Measurements from ENCODE around the gene SLC33A1.
"Not testable (repeated sequence)": the region's sequence is repeated elsewhere in the genome, so short reads cannot be mapped to it uniquely, and the experiment has no call there.

Gene SLC33A1

DNA sequence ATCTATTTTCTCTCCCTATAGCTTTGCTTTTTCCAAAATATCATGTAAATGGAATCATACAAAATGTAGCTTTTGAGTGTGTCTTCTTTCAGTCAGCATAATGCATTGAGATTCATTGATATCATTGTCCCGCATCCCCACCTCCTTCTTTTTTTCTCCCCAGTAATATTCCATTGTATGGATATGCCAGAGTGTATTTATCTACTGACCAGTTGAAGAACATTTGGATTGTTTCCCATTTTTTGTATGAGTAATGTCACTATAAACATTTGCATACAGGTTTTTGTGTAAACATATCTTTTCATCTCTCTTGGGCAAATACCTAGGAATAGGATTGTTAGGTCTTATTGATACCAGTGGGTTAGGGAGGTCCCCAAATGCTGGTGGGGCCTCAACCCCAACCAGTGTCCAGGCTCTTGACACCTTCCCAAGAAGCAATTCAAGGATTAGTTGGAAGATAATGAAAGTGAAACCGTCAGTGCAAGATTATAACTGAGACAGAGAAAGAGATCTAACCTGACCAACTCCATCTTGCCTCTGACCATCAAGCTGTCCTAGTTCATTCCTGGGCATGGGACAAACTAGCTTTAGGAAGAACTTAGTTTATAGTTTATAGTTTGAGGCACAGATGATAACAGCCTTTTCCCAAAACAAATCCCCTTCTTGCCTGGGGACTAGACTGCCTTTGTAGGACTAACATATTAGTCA, 7.4 kb upstream of the SLC33A1 start:
- no peak for DNase-seq

DNA sequence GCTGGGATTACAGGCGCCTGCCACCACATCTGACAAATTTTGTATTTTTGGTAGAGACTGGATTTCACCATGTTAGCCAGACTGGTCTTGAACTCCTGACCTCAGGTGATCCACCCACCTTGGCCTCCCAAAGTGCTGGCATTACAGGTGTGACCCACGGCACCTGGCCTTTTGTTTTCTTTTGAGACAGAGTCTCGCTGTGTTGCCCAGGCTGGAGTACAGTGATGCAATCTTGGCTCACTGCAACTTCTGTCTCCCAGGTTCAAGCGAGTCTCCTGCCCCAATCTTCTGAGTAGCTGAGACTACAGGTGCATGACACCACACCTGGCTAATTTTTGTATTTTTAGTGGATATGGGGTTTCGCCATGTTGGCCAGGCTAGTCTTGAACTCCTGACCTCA, 6.2 kb upstream of the SLC33A1 start:
- DNase-seq = not testable (repeated sequence)

DNA sequence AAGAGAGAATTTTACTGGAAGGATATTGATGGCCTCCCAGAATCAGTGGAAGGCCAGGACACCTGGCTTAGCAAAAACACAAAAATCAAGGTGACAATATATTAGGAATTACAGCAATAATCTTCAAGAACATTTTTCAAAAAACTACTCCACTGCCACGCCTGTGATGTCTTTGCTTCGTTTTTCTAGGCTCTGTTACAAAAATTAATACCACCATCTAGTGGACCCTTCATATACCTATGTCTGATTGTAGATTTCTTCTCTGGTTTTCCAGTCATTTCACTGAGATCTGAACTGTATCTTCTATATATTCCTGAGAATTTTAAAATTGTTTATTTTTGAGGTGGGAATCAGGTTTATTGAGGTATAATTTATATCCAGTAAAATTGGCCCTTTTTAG, 5.6 kb upstream of the SLC33A1 start:
- DNase-seq = no peak

DNA sequence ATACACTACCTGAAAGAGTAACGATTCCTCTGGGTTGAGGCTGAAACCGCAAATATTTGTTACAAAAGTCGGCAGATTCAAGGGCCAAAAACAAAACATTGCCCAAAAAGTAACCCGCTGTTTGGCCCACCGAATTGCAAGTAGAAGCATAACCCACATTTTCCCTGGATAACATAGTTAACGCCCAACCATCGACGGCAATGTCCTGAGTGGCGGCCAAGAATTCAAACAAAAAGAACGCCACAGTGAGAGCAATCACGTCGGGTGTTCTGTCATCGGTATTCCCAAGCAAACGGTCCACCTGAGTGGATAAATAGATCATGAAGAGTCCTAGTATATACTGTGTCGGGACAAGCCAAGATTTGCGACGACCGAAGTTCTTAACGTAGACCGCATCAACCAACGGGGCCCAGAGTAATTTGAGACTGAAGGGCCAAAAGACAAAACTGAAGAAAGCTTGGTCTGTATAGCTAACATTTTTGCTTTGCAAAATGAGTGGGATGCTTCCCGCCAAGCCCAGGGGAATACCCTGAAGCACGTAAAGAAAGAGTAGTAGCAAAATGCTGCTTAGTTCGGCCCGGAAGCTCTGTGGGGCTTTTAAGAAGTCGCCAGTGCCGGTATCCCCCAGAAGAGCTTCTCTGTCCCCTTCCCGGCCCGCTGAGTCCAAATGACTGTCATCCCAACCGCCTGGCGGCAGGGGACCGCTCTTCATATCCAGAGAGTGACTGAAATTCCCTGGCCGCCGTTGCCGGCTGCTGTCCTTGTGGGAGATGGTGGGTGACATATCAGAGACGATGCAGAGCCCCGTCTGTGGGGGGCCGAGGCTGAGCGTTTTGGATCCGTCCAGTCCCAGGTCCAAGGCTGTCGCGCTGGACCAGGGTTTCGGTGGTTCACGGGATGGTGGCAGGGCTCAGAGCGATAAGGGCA, 750 bp downstream of the SLC33A1 start:
- no peak for DNase-seq

DNA sequence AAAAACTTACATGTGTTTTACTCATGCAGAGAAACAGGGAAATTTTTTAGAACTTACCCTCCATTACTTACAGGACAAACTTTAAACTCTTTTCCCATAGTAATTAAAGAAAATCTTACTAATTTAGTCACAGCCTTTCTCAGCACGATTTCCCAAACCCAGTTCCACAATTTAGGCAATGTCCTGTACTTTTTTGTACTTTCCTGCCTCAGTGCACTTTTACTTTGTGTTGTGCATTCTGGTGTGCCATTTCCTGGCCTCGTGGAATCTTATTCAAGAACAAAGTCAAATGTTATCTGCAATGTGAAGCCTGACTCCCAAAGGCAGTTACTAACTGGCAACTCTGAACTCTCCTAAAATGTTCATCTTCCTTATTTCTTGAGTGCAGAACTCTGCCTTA, 1.9 kb downstream of the SLC33A1 start:
- DNase-seq = no peak

DNA sequence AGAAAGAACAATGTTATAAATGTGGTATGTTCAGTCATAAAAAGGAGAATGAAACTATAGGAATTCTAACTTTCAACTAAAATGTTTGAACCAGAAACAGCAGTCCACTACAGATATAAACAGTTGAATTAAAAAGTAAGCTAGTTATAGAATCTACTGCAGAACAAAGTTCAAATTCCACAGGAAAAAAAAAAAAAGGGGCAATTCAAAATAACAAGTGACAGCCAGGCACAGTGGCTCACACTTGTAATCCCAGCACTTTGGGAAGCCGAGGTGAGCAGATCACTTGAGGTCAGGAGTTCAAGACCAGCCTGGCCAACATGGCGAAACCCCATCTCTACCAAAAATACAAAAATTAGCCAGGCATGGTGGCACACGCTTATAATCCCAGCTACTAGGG, 4.8 kb downstream of the SLC33A1 start:
- not testable (repeated sequence) for DNase-seq

DNA sequence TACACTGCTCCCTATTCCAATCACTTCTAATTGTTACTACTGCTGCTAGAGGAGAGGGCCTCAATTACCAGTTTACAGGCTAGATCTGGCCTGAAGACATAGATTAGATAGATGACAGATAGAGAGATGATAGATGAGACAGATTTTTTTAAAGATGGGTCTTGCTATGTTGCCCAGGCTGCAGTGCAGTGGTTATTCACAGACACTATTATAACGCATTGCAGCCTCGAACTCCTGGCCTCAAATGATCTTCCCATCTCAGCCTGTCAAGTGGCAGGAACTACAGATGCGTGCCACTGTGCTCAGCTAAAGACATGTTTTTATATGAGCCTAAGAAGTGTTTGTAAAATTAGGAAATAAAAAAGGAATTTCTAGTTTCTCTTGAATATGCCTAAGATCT, 6.2 kb downstream of the SLC33A1 start:
- DNase-seq = no peak

DNA sequence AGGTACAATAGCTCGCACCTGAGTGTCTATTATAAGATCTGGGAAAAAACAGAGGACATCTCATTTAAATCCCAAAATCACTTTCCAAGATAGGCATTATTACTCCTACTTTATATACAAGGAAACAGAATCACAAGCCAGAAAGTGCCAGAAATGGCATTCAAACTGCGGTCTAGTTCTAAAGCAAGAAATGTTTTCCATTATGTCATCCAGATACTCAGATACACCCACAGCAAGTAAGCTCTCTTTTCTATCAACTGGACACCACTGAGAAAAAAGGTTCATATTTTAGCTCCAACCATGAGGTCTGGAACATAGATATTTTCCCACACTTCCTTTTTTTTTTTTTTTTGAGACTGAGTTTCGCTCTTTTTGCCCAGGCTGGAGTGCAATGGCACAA, 8.1 kb downstream of the SLC33A1 start:
- DNase-seq = no peak

DNA sequence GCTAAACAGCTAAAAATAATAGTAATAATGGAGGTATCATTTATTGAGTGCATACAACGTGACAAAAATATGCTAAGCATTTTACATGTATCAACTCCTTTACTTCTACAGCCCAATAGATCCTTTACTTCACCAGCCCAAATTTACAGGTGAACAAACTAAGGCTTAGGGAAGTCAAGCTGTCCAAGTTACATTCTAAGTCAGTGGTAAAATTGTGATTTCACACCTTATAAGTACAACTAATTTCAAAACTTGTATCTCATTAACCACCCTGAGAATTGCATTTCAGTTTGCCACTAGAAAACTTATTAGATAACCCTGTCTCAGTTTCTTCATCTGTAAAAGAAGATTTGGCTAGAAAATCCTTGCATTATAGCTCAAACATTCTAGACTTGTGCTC, 10.7 kb downstream of the SLC33A1 start:
- DNase-seq = no peak

DNA sequence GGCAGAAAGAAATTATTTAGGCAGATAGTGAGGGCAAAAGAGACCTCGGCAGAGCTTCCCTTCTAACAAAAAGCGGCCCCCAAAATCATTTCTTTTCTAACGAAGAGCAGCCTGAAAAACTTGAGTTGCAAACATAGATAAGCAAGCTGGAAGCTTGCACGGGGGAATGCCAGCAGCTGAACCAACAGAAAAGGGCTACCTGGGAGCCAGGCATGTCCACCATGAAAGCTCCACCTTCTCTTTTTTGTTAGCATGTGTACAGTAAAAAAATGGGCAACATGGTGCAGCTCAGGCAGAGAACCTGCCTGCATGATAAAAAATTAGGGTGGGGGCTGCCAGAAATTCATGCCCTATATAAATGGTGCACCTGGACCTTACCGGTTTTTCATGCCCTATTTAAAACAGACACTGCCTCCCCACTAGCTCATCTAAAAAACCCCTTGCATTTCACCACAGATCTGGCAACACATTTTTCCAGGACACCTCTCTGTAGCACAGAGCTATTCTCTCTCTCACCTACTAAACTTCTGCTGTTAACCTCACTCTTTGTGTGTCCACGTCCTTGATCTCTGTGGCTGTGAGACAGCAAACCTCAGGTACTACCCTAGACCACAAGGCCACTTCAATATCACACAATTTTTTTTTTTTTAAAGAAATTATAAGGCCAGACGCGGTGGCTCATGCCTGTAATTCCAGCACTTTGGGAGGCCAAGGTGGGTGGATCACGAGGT, 18.7 kb downstream of the SLC33A1 start:
- no peak for DNase-seq

DNA sequence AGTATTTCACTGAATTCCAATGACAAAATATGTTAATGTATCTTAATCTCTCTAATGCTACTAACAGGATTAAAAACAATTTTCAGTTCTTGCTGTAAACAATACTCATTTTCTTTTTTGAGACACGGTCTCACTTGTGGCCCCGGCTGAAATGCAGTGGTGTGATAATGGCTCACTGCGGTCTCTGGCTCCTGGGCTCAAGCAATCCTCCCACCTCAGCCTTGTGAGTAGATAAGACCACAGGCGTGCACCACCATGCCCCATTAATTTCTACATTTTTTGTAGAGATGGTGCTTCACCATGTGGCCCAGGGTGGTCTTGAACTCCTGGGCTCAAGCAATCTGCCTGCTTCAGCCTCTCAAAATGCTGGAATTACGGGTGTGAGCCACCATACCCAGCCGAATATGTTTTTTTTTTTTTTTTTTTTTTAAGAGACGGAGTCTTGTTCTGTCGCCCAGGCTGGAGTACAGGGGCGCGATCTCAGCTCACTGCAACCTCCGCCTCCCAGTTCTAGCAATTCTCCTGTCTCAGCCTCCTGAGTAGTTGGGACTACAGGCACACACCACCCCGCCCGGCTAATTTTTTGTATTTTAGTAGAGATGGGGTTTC, 25.6 kb downstream of the SLC33A1 start:
- not testable (repeated sequence) for DNase-seq

DNA sequence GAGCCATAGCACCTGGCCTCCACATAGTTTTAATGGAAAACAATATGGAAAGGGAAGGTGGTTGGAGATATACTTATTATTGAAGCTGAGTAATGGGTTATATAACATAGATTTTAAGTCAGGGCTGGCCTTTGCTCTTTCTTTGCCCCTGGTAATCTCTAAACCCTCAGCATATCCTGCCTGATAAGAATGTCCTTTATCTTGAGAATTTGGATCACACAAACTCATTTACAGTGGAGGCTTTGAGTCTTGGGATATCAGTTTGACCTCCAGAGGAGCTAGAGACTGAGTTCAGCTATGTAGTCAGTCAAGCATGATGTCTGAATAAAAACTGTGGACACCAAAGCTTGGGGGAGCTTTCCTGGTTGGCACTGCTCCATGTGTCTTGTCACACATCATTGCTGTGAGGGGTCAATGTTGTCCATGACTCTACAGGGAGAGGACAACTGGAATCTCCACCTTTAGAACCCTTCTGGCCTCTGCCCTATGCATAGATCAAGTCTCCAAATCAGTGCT, 39.1 kb downstream of the SLC33A1 start:
- no peak for DNase-seq

DNA sequence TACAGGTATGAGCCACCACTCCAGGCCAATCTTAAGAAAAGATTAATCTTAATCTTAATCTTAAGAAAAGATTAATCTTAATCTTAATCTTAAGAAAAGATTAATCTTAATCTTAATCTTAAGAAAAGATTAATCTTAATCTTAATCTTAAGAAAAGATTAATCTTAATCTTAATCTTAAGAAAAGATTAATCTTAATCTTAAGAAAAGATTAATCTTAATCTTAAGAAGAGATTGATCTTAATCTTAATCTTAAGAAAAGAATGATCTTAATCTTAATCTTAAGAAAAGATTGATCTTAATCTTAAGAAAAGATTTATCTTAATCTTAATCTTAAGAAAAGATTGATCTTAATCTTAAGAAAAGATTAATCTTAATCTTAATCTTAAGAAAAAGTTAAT, 41.0 kb downstream of the SLC33A1 start:
- DNase-seq = not testable (repeated sequence)

DNA sequence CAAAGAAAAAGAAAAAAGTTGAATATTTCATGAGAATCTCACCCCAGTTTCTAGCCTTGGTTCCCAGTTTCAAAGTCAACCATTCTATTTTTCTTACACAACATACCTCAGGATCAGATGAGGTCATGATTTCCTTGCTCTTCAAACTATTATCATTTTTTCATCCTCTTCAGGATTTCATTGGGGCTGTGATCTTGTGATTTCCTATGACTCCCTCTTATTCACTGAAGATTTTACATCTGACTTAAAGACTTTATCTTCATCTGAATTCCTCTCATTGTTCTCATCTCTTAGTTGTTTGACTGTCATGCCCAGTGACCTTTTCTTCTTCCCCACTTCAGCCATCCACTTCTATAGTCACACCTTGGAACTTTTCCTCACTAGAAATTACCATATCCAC, 45.0 kb downstream of the SLC33A1 start:
- DNase-seq = no peak

DNA sequence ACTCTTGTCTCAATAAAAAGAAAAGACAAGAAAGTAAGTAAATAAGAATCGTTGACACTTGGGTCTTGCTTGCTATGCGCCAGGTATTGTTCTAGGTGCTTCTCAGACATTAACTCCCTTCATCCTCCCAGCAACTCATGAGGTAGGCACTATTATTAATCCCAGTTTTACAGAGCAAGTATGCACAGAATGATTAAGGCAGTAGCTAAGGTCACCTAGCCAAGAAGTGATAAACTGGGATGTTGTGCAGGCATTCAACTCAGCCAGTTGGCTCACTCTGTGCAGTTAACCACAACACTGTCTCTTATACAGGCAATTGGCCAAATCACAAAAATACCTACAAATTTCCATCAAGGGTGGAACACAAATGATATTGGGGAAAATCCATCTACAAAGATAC, 46.4 kb downstream of the SLC33A1 start:
- no peak for DNase-seq

DNA sequence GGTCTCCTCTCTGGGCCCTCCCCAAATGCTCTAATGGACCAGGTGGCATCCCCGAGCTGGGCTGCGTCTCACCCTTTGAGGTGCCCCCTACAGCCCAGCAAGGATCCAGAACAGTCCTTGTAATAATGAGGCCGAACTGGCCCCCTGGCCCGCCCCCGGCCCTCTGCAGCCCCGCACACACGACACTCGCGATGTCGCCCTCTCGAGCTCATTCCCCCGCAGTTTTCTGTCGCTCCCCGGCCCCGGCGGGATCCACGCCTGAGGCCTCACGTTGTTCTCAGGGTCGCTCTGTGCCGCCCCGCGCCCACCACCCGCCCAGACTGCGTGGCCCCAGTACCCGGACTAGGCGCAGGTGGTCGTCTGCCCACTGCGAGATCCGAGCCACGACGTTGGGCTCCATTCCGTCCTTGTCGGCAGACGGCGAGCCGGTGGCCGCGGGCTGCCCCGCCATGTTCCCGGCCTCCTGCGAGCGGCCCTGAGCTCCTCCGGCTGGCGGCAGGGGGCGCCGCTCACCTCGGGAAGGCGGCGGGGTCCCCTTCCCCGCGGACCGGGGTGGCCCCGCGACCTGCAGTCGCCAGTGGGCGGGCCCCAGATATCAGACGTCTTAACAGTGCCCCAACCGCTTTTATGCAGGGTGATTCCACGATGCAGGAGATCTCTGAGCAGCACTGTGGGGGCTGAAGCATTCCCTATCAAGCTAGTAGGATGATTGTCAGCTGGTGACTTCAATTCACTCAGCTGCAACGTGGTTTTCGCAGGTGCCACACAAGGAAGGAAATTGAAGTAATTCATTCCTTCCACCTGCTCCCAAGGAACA, 48.2 kb downstream of the SLC33A1 start, which contains the start of gene C3orf33:
C3orf33 (minus strand) TSS at position 477 of the 817 bp plus-strand sequence; CDS start at position 451, 26 bp downstream.
- DNase-seq = peak; percentile 76

DNA sequence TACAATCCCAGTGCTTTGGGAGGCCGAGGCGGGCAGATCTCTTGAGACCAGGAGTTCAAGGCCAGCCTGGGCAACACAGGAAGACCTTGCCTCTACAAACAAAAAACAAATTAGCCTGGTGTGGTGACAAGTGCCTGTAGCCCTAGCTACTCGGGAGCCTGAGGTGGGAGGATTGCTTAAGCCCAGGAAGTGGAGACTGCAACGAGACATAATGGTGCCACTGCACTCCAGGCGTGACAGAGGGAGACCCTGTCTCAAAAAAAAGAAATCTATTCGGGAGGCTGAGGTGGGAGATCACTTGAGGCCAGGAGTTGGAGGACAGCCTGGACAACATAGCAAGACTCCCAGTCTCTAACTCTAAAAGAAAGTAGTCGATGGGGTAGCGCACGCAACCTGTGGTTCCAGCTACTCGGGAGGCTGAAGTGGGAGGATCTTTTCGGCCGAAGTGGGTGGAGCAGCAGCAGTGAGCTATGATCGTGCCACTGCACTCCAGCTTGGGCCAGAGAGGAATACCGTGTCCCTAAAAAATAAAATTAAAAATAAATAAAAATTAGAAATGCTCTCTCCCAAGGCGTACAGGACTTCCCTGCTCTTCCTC, 48.9 kb downstream of the SLC33A1 start:
- no peak for DNase-seq

DNA sequence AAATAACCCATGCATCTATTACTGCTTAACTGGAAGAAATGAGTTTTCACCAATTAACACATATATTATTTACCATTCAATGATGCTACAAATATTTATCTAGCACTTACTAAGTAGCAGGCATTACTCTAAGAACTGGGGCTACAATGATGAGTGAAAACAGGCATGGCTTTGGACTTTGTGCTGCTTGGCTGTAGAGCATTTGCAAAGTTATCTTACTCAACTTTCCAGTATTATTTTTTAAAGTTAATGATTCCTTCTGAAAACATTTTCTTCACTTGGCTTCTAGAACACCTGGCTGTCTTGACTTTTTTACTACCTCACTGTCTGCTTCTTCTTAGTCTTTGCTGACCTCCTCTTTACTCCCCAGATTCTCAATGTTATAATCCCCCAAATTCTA, 49.9 kb downstream of the SLC33A1 start:
- DNase-seq = no peak

DNA sequence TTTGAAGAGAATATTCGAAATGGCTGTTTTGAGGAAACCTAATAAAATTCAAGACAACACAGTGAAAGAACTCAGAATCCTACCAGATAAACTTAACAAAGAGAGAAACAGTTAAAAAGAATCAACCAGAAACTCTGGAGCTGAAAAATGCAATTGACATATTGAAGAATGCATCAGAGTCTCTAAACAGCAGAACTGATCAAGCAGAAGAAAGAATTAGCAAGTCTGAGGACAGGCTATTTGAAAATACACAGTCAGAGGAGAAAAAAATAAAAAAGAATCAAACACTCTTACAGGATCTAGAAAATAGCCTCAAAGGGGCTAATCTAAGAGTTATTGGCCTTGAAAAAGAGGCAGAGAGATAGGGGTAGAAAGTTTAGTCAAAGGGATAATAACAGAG, 61.7 kb downstream of the SLC33A1 start:
- DNase-seq = no peak

DNA sequence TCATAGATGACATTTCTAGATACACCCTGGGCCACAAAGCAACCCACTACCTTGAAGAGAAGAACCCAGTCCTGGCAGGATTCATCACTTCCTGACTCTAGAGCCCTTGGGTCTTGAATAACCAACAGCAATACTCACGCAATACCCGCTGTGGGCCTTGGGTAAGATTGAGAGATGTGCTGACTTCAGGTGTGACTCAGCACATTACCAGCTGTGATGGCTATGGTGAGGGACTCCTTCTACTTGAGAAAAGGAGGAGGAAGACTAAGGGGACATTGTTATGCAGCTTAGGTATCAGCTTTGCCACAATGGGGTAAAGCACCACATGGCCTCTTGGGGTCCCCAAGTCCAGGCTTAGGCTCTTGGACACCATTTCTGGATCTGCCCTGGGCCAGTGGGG, 63.0 kb downstream of the SLC33A1 start:
- no peak for DNase-seq

DNA sequence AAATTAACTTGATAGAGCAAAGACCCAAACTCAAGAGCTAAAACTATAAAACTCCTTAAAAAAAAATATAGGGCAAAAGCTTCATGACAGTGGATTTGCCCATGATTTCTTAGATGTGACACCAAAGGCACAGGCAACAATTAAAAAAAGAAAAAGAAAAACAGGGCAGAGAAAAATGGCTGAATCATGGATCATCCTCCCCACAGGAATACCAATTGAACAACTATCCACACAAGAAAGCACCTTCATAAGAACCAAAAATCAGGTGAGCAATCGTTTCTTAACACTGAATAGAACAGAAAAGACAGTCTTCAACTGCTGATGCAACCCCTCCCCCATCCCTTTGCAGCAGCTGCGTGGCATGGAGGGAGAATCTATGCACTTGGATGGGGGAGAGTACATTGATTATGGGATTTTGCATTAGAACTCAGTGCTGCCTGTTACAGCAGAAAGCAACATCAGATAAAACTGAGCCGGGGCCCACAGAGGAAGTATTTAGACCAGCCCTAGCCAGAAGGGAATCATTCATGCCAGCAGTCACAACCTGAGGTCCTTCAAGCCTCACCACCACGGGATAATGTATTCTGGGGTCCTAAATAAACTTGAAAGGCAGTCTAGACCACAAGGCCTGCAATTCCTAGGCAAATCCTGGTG, 63.8 kb downstream of the SLC33A1 start:
- no peak for DNase-seq

Data from CD4-positive, alpha-beta T cell treated with Interferon gamma for 1 hour (primary cell).